GM21381 (cell line): ENCODE measurements around the gene ACYP2.

ENCODE experiments used
- ATAC-seq: cut with Tn5 transposase; IDR thresholded peaks from one replicate; pipeline ENCODE4 v1.9.1; 2021; ENCODE audit warnings: mild to moderate bottlenecking, moderate library complexity; ENCODE audit not compliant: unreplicated experiment

The ACYP2 gene

GRCh38 chr2:54212456-54212855 is 97.0 kb downstream of the ACYP2 start:
- ATAC-seq = no peak

- no peak for ATAC-seq
Observed at GRCh38 chr2:54213082-54213481, 97.7 kb downstream of the ACYP2 start.

GRCh38 chr2:54224997-54225396 is 109.6 kb downstream of the ACYP2 start:
- no peak for ATAC-seq

GRCh38 chr2:54226260-54226659 is 110.8 kb downstream of the ACYP2 start:
- no peak for ATAC-seq

GRCh38 chr2:54227798-54228197 is 112.4 kb downstream of the ACYP2 start:
- ATAC-seq = no peak

GRCh38 chr2:54228945-54229344 is 113.5 kb downstream of the ACYP2 start:
- no peak for ATAC-seq

GRCh38 chr2:54233832-54234649 is 118.6 kb downstream of the ACYP2 start:
- no peak for ATAC-seq

- ATAC-seq = no peak
Observed at GRCh38 chr2:54237428-54237827, 122.0 kb downstream of the ACYP2 start.

- ATAC-seq = no peak
Observed at GRCh38 chr2:54239427-54239826, 124.0 kb downstream of the ACYP2 start.

GRCh38 chr2:54240515-54241469 is 125.4 kb downstream of the ACYP2 start:
- no peak for ATAC-seq

GRCh38 chr2:54247115-54247514 is 131.7 kb downstream of the ACYP2 start:
- no peak for ATAC-seq

GRCh38 chr2:54249629-54250028 is 134.2 kb downstream of the ACYP2 start:
- no peak for ATAC-seq

GRCh38 chr2:54254180-54254579 is 138.8 kb downstream of the ACYP2 start:
- ATAC-seq = no peak

- ATAC-seq = no peak
Observed at GRCh38 chr2:54255230-54256090, 140.0 kb downstream of the ACYP2 start.

GRCh38 chr2:54256091-54256694 is 140.8 kb downstream of the ACYP2 start, which contains the start of gene TSPYL6:
Gene TSPYL6, minus strand, starts transcription at chr2:54256229. Its CDS starts 78 bp downstream, at chr2:54256151.
- ATAC-seq = no peak

- no peak for ATAC-seq
Observed at GRCh38 chr2:54258166-54258565, 142.8 kb downstream of the ACYP2 start.

GRCh38 chr2:54259413-54260240 is 144.2 kb downstream of the ACYP2 start:
- peak; percentile 79 for ATAC-seq

- ATAC-seq = no peak
Observed at GRCh38 chr2:54260241-54260595, 144.8 kb downstream of the ACYP2 start.

- no peak for ATAC-seq
Observed at GRCh38 chr2:54261537-54261936, 146.1 kb downstream of the ACYP2 start.
